K562 (cell line): ENCODE results near the gene IPO13. TPM values are rescaled to one million over a fixed set of nuclear protein-coding genes. Genes with fewer than 3 reads are reported as not detected.

ENCODE experiments used
- ATAC-seq: fragments of 200-7000 bp; cut with Tn5 transposase; 3 replicates; pipeline ENCODE4 v1.9.1; 2020; ENCODE audit warnings: moderate library complexity
- BruUV-seq: library from RNA; stranded (reverse); fragments of 400-500 nt; replicated peaks from 2 replicates; lab custom pipeline; 2021; lab: Mats Ljungman, UMichigan
- CTCF ChIA-PET: fragments of 300-600 bp; formaldehyde crosslinking; extraction: SDS; loops from one replicate; lab custom pipeline; 2021; ENCODE audit warnings: low intra/inter-chr PET ratio; lab: Yijun Ruan, JAX
- POLR2A ChIA-PET: fragments of 300-600, 350-650 bp; sonication (Branson Sonifier 250); formaldehyde crosslinking; extraction: SDS; loops from one replicate; lab custom pipeline; 2021; ENCODE audit warnings: antibody characterized with exemption, inconsistent platforms; lab: Yijun Ruan, JAX
- DNase-seq, 4 experiments: peaks; one replicate each; pipeline versions ENCODE4 v3.0.0 to v3.0.0-alpha.2; 2011 to 2018; ENCODE audit warnings: low spot score in 3 of 4, mixed read lengths in 3 of 4; ENCODE audit errors: extremely low read depth in 1 of 4
- FAIRE-seq: peaks from 2 replicates; lab custom pipeline; 2011; peaks lifted over from hg19 to GRCh38; lab: Jason Lieb, UNC
- H2AFZ ChIP-seq: 2 replicates; pipeline ENCODE4 v1.6.0; 2011; ENCODE audit warnings: low read depth, low read length, control low read depth, inconsistent platforms
- H3K27ac ChIP-seq: fragments of 200-600 bp; 3 replicates; pipeline ENCODE4 v1.8.0; 2011; ENCODE audit warnings: low read depth, mild to moderate bottlenecking, control low read depth, inconsistent platforms, low read length, moderate library complexity, mixed read lengths; ENCODE audit errors: extremely low read depth
- H3K27me3 ChIP-seq, 2 experiments: fragments of 300-600 bp in 1 of 2; 2 replicates in 1 of 2; 3 replicates in 1 of 2; pipeline versions ENCODE4 v1.6.0 to v1.8.0; 2011; ENCODE audit warnings: inconsistent platforms in 2 of 2, low read length in 2 of 2, mild to moderate bottlenecking in 1 of 2, mixed read lengths in 1 of 2, moderate library complexity in 1 of 2; ENCODE audit not compliant: control insufficient read depth in 2 of 2, insufficient read depth in 2 of 2
- H3K36me3 ChIP-seq: fragments of 300-600 bp; 3 replicates; pipeline ENCODE4 v1.8.0; 2011; ENCODE audit warnings: mild to moderate bottlenecking, low read length, inconsistent platforms; ENCODE audit not compliant: control insufficient read depth, insufficient read depth
- H3K4me1 ChIP-seq, 2 experiments: fragments of 200-600 bp in 1 of 2; replicated peaks in 1 of 2; 2 replicates in 1 of 2; 3 replicates in 1 of 2; pipeline versions ENCODE4 v1.5.1 to v1.8.0; 2011; ENCODE audit warnings: inconsistent platforms in 2 of 2, low read length in 2 of 2, mild to moderate bottlenecking in 1 of 2, mixed read lengths in 1 of 2, moderate library complexity in 1 of 2; ENCODE audit not compliant: control insufficient read depth in 2 of 2, insufficient read depth in 2 of 2
- H3K4me2 ChIP-seq: 2 replicates; pipeline ENCODE4 v1.6.1; 2011; ENCODE audit warnings: low read length, control low read depth, inconsistent platforms, mixed read lengths; ENCODE audit not compliant: insufficient read depth
- H3K4me3 ChIP-seq: fragments of 200-600 bp; sonication (generic), shearing (Covaris generic); 2 replicates; pipeline ENCODE4 v1.5.1; 2016; ENCODE audit warnings: control low read depth, inconsistent platforms
- H3K79me2 ChIP-seq: fragments of 200-600 bp; 3 replicates; pipeline ENCODE4 v1.8.0; 2011; ENCODE audit warnings: low read length, inconsistent platforms; ENCODE audit not compliant: control insufficient read depth, insufficient read depth
- H3K9ac ChIP-seq, 2 experiments: 2 replicates each; pipeline versions ENCODE4 v1.6.0 to v1.6.1; 2011; ENCODE audit warnings: low read depth in 2 of 2, low read length in 2 of 2, control low read depth in 1 of 2, inconsistent platforms in 1 of 2, mild to moderate bottlenecking in 1 of 2, mixed read lengths in 1 of 2; ENCODE audit not compliant: insufficient read depth in 1 of 2
- H3K9me1 ChIP-seq: one replicate; pipeline ENCODE4 v1.6.0; 2011; ENCODE audit warnings: inconsistent platforms, mild to moderate bottlenecking, low read length, moderate library complexity; ENCODE audit not compliant: control insufficient read depth, insufficient read depth
- H3K9me3 ChIP-seq: replicated peaks from 2 replicates; pipeline ENCODE4 v1.5.1; 2011; ENCODE audit warnings: low read depth, low read length, inconsistent platforms; ENCODE audit not compliant: control insufficient read depth, insufficient read depth
- H4K20me1 ChIP-seq: replicated peaks from 2 replicates; pipeline ENCODE4 v1.6.1; 2011; ENCODE audit warnings: low read length, inconsistent platforms, mixed read lengths; ENCODE audit not compliant: control insufficient read depth, insufficient read depth
- CEBPG ChIP-seq, 3 experiments: fragments of 200-800 bp in 1 of 3; sonication (Bioruptor generic) in 1 of 3; sonication (generic) in 1 of 3; formaldehyde crosslinking in 1 of 3; IDR thresholded peaks in 2 of 3; conservative IDR thresholded peaks in 1 of 3; 2 replicates each; pipeline versions ENCODE4 v1.6.1 to v1.8.0; 2016 to 2022; ENCODE audit warnings: missing compliant biosample characterization in 2 of 3, missing genetic modification characterization in 2 of 3, mild to moderate bottlenecking in 1 of 3, missing genetic modification reagents in 1 of 3
- CREM ChIP-seq: IDR thresholded peaks from 2 replicates; pipeline ENCODE4 v1.6.1; 2014; ENCODE audit warnings: antibody characterized with exemption, low read depth
- ELF4 ChIP-seq: fragments of 450-650 bp; formaldehyde crosslinking; IDR thresholded peaks from 2 replicates; pipeline ENCODE4 v1.4.0; 2022; ENCODE audit warnings: missing genetic modification characterization
- ETS2 ChIP-seq: IDR thresholded peaks from 2 replicates; pipeline ENCODE4 v1.6.1; 2016; ENCODE audit warnings: borderline replicate concordance, missing genetic modification characterization, mild to moderate bottlenecking, moderate library complexity, missing compliant biosample characterization; ENCODE audit not compliant: poor library complexity, severe bottlenecking
- FOXA3 ChIP-seq, 2 experiments: fragments of 450-650 bp in 1 of 2; sonication (generic) in 1 of 2; formaldehyde crosslinking; IDR thresholded peaks in 1 of 2; conservative IDR thresholded peaks in 1 of 2; 2 replicates each; pipeline versions ENCODE4 v1.4.0 to v1.8.0; 2020 to 2022; ENCODE audit warnings: mild to moderate bottlenecking in 2 of 2, missing genetic modification reagents in 1 of 2
- JUN ChIP-seq, 2 experiments: sonication (generic) in 1 of 2; formaldehyde crosslinking in 1 of 2; IDR thresholded peaks; 2 replicates each; pipeline versions ENCODE4 v1.6.1 to v1.8.0; 2012 to 2022; ENCODE audit warnings: borderline replicate concordance in 2 of 2, mild to moderate bottlenecking in 2 of 2, improper control_type of control experiment in 1 of 2, low read depth in 1 of 2, low read length in 1 of 2, missing genetic modification reagents in 1 of 2
- MLLT1 ChIP-seq, 2 experiments: fragments of 450-650 bp; IDR thresholded peaks; 2 replicates each; pipeline ENCODE4 v1.6.1; 2016
- MTA2 ChIP-seq: fragments of 450-650 bp; IDR thresholded peaks from 2 replicates; pipeline ENCODE4 v1.6.1; 2016; ENCODE audit warnings: low read depth
- NCOA2 ChIP-seq, 2 experiments: fragments of 450-650 bp; IDR thresholded peaks; 2 replicates each; pipeline ENCODE4 v1.6.1; 2018; ENCODE audit warnings: mild to moderate bottlenecking in 2 of 2, moderate library complexity in 1 of 2; ENCODE audit not compliant: partially characterized antibody in 2 of 2
- PHB2 ChIP-seq: fragments of 450-650 bp; IDR thresholded peaks from 2 replicates; pipeline ENCODE4 v1.6.1; 2017; ENCODE audit warnings: low read depth
- PTBP1 ChIP-seq: fragments of 200-400 bp; formaldehyde crosslinking; IDR thresholded peaks from 2 replicates; pipeline ENCODE4 v1.6.1; 2017; ENCODE audit warnings: low read depth, low read length
- YY1 ChIP-seq, 3 experiments: IDR thresholded peaks; 2 replicates each; pipeline ENCODE4 v1.6.1; 2011; ENCODE audit warnings: low read length in 2 of 3, mild to moderate bottlenecking in 2 of 3, moderate library complexity in 2 of 3, borderline replicate concordance in 1 of 3, control low read depth in 1 of 3, low read depth in 1 of 3; ENCODE audit not compliant: insufficient read depth in 3 of 3, insufficient replicate concordance in 2 of 3, control insufficient read depth in 1 of 3, insufficient read length in 1 of 3; ENCODE audit errors: extremely low read depth in 1 of 3
- ZBTB43 ChIP-seq: sonication (generic); formaldehyde crosslinking; IDR thresholded peaks from 2 replicates; pipeline ENCODE4 v1.8.0; 2023; ENCODE audit warnings: mild to moderate bottlenecking, missing genetic modification reagents
- ZNF232 ChIP-seq: sonication (generic); formaldehyde crosslinking; IDR thresholded peaks from 2 replicates; pipeline ENCODE4 v1.8.0; 2022; ENCODE audit warnings: mild to moderate bottlenecking, missing genetic modification reagents
- WGBS: fragments of 100-300 bp; shearing (Covaris generic); methylation state at CpG from one replicate; pipeline ENCODE4 v1.1.6; 2016; ENCODE audit warnings: low coverage, mixed read lengths; ENCODE audit not compliant: insufficient coverage; ENCODE audit errors: missing lambda C conversion rate; 5-methylcytosine and 5-hydroxymethylcytosine counted together
- in situ Hi-C: fragments of 300-500 bp; cut with MboI; formaldehyde crosslinking; loops from 4 replicates; pipeline ENCODE4 v1.15.0; 2018; ENCODE audit warnings: inconsistent platforms, mixed read lengths
- intact Hi-C: fragments of 100-400 bp; cut with micrococcal nuclease; formaldehyde crosslinking; loops from 2 replicates; pipeline ENCODE4 v1.14.2; 2022
- polyA plus RNA-seq, 8 experiments: library from polyadenylated mRNA; depleted of rRNA in 4 of 8; stranded (reverse) in 5 of 8; unstranded in 3 of 8; fragments of >200 nt; fragmentation: Nextera tagmentation in 2 of 8; fragmentation: Illumina TruSeq in 1 of 8; extraction: Ambion mirVana in 2 of 8; extraction: Trizol in 1 of 8; gene quantifications; 2 replicates each; pipeline versions ENCODE4 v1.2.1 to v1.2.3, GENCODE V29; 2011 to 2014; ENCODE audit warnings: inconsistent platforms in 1 of 8, missing spikeins in 1 of 8
- total RNA-seq, 7 experiments: library from RNA; depleted of rRNA in 6 of 7; stranded (reverse); fragments of >200 nt in 6 of 7; fragmentation: Illumina TruSeq in 2 of 7; extraction: Trizol in 2 of 7; gene quantifications; 2 replicates each; pipeline versions ENCODE4 v1.2.1 to v1.2.3, GENCODE V29; 2011 to 2021; ENCODE audit warnings: low replicate concordance in 1 of 7

IPO13 gene
- total and polyA plus RNA-seq, 9 of the 15 experiments (the other 6 are each of a cell fraction or from before 2014, with no cell fraction given), result 7.0 to 30.8 (median 16.2) TPM

GRCh38 chr1:43973981-43974442, 27.3 kb downstream of the IPO13 start:
- Histone ChIP-seq H2AFZ (peak overlapping the region; percentile 97), H3K27me3 (no peaks in the 10 kb centered on the region), H3K4me2 (peak overlapping the region; percentile 90), H3K9me1 (peaks cover 10% of the 10 kb centered on the region), H3K36me3 (peaks cover 61% of the 10 kb centered on the region), H3K79me2 (peaks cover 58% of the 10 kb centered on the region), H3K27ac (peak overlapping the region; percentile 89), H4K20me1 (peaks cover 24% of the 10 kb centered on the region), H3K9ac (peak overlapping the region; percentile 88 to 98), H3K4me3 (peak overlapping the region; percentile 87), H3K9me3 (no peaks in the 10 kb centered on the region), H3K4me1 (peaks cover 41 to 69% of the 10 kb centered on the region in 2 experiments)
- TF ChIP-seq FOXA3 (CRISPR knock-in tag; conservative IDR thresholded peaks at IDR 0.05 in 1 of 2, IDR thresholded peaks at IDR 0.05 in 1 of 2), result peak in 1 of 2 experiments; percentile 73; a peak in 1 of 4 replicates
- TF ChIP-seq ETS2, result no peak
- no peak for TF ChIP-seq CREM
- no peak for TF ChIP-seq JUN (IDR thresholded peaks at IDR 0.05; ENCODE audit: borderline replicate concordance, low read depth, low read length)
- 0 out of 2 replicates have a peak, but pooled peaks have one; percentile 36 for TF ChIP-seq JUN (CRISPR knock-in tag; IDR thresholded peaks at IDR 0.05; ENCODE audit: borderline replicate concordance)
- TF ChIP-seq YY1 (IDR thresholded peaks at IDR 0.05; ENCODE audit: borderline replicate concordance in 1 of 3, control insufficient read depth in 1 of 3, extremely low read depth in 1 of 3, insufficient read depth in 3 of 3, insufficient read length in 1 of 3, insufficient replicate concordance in 2 of 3, low read depth in 1 of 3, low read length in 2 of 3), result peak in 1 of 3 experiments; percentile 2
- 0 out of 2 replicates have a peak, but pooled peaks have one; percentile 15 for TF ChIP-seq CEBPG (CRISPR knock-in tag; IDR thresholded peaks at IDR 0.05)
- no peak for TF ChIP-seq CEBPG (tag; conservative IDR thresholded peaks at IDR 0.05 in 1 of 2, IDR thresholded peaks at IDR 0.05 in 1 of 2)
- 0 out of 2 replicates have a peak, but pooled peaks have one; percentile 16 for TF ChIP-seq ZBTB43 (CRISPR knock-in tag)
- TF ChIP-seq ZNF232, result 0 out of 2 replicates have a peak, but pooled peaks have one; percentile 46
- no peak for TF ChIP-seq PTBP1
- TF ChIP-seq ELF4, result 0 out of 2 replicates have a peak, but pooled peaks have one; percentile 8
- TF ChIP-seq NCOA2 (IDR thresholded peaks at IDR 0.05; ENCODE audit: partially characterized antibody in 2 of 2), result no peak
- peak; percentile 33; the same call in 1 of the 2 replicates for TF ChIP-seq PHB2
- TF ChIP-seq MTA2, result 0 out of 2 replicates have a peak, but pooled peaks have one; percentile 14
- peak in 1 of 2 experiments; percentile 47; a peak in 1 of 4 replicates for TF ChIP-seq MLLT1 (IDR thresholded peaks at IDR 0.05)
- FAIRE-seq (no peak), ATAC-seq (no peak), DNase-seq (peak in 1 of 4 experiments; percentile 29)
- BruUV-seq, result no TSS peak
- ChIA-PET CTCF (no interaction called here), POLR2A (interaction anchor here (0.7 to 2.1 kb wide), 7 partner anchors 13 to 519 kb away, joined by 3 to 7 read pairs (median 3); no protein-coding TSS in a partner anchor)
- WGBS, result 51% methylated on average over 9 of the region's 9 CpGs
- intact Hi-C loops (loop anchor here (1.0 to 2.0 kb wide), 2 partner anchors 17 to 28 kb away; partner anchors contain the start of genes CCDC24 and IPO13), in situ Hi-C loops (no loop called here)
